Measurements from ENCODE around the gene ENO3. TPM values are rescaled to one million over a fixed set of nuclear protein-coding genes. Genes with fewer than 3 reads are reported as not detected.

Gene ENO3
- total RNA-seq, 4 donors from 2014 or later: 2.5 to 211 (median 12.9) TPM

DNA sequence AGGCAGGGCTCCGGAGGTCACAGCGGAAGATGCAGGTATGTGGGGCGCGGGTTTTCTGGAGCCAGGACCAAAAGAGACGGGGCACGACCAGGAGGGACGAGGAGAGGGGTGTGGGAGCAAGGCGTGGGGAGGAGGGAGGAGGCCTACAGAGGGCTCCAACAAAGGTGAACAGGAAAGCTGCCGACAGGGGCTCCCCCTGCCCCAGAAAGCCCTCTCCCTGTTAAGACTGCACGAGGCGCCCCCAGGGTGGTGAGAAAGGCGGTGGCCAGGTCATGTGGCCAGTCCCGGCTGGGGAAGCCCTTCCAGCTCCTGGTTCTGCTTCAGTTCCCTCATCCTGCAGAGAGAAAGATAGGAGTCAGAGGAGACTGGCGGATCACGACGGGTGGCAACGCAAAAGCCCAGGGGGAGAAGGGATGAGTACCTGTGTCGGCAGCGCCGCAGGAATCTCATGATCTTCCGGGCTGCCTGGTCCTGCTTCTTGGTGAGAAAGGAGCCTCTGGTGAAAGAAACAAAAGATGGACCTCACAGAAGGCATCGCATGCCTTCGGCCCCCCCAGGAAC is 17.6 kb downstream of the ENO3 start:
- no peak for TF ChIP-seq POLR2AphosphoS5 (IDR thresholded peaks at IDR 0.05)
- no peak for TF ChIP-seq POLR2A (IDR thresholded peaks at IDR 0.05)
- Histone ChIP-seq H3K36me3 (peaks cover 0 to 26% (median 5%) of the 10 kb centered on the region in 4 donors), H3K9me3 (no peaks in the 10 kb centered on the region), H3K4me1 (peaks cover 14 to 33% (median 26%) of the 10 kb centered on the region in 4 donors), H3K4me3 (peak overlapping the region; percentile 37 to 82 (median 62)), H3K27ac (peak overlapping the region; percentile 91 to 98 (median 96)), H3K27me3 (no peaks in the 10 kb centered on the region)
- intact Hi-C loops (cut with DNase I; ENCODE audit: low total_unique reads) (no loop called here), in situ Hi-C loops (cut with MboI; ENCODE audit: low pct_ligation_motif_present in 1 of 4, low pct_unique_long_range_greater_than_20kb in 1 of 4, low sequenced_read_pairs in 3 of 4) (no loop called here)
- no peak for DNase-seq
- 42 to 51% methylated on average over 10 to 23 of the region's 23 CpGs for WGBS, 2 donors (ENCODE audit: low coverage in 1 of 2)

DNA sequence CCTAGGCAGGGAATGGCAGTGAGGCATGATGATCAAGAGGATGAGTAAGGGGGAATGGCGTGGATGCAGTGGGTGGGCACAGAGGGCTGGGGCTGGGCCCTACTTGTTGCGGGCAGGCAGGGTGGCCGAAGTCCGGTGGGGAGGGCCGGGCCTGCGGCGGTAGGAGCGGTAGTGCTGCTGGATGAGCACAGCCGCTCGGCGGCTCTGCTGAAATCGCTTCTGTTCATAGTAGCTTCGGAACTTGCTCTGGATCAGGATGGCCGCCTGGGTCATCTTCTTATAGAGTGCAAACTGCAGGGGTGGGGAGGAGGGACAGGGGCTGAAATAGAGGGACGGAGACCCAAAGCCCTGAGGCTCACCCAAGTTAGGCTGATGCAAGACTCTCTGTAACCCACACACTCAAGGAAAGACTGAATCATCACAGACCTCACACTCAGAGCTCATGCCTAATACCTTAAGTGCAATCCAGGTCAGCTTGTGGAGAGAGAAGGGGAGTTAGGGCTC is 18.2 kb downstream of the ENO3 start:
- intact Hi-C loops (cut with DNase I; ENCODE audit: low total_unique reads): no loop called here
- Histone ChIP-seq H3K4me1 (peaks cover 14 to 33% (median 26%) of the 10 kb centered on the region in 4 donors), H3K36me3 (peaks cover 0 to 31% (median 5%) of the 10 kb centered on the region in 4 donors), H3K27ac (peak overlapping the region; percentile 91 to 98 (median 96)), H3K27me3 (no peaks in the 10 kb centered on the region), H3K9me3 (no peaks in the 10 kb centered on the region), H3K4me3 (peak overlapping the region in 3 of 4 donors; percentile 55 to 82 (median 69))
- in situ Hi-C loops (cut with MboI; ENCODE audit: low pct_ligation_motif_present in 1 of 4, low pct_unique_long_range_greater_than_20kb in 1 of 4, low sequenced_read_pairs in 3 of 4): no loop called here
- WGBS, 2 donors (ENCODE audit: low coverage in 1 of 2): 73% methylated on average over 15 of the region's 15 CpGs; no CpG with 5 or more reads in 1 of the 2 donors
- TF ChIP-seq POLR2AphosphoS5 (IDR thresholded peaks at IDR 0.05) (peak; percentile 32 to 59 (median 49)), POLR2A (IDR thresholded peaks at IDR 0.05) (no peak), EP300 (IDR thresholded peaks at IDR 0.05; ENCODE audit: low read depth) (no peak)
- TF ChIP-seq, protein P1, sequence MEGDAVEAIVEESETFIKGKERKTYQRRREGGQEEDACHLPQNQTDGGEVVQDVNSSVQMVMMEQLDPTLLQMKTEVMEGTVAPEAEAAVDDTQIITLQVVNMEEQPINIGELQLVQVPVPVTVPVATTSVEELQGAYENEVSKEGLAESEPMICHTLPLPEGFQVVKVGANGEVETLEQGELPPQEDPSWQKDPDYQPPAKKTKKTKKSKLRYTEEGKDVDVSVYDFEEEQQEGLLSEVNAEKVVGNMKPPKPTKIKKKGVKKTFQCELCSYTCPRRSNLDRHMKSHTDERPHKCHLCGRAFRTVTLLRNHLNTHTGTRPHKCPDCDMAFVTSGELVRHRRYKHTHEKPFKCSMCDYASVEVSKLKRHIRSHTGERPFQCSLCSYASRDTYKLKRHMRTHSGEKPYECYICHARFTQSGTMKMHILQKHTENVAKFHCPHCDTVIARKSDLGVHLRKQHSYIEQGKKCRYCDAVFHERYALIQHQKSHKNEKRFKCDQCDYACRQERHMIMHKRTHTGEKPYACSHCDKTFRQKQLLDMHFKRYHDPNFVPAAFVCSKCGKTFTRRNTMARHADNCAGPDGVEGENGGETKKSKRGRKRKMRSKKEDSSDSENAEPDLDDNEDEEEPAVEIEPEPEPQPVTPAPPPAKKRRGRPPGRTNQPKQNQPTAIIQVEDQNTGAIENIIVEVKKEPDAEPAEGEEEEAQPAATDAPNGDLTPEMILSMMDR (IDR thresholded peaks at IDR 0.05): no peak
- no peak for DNase-seq

DNA sequence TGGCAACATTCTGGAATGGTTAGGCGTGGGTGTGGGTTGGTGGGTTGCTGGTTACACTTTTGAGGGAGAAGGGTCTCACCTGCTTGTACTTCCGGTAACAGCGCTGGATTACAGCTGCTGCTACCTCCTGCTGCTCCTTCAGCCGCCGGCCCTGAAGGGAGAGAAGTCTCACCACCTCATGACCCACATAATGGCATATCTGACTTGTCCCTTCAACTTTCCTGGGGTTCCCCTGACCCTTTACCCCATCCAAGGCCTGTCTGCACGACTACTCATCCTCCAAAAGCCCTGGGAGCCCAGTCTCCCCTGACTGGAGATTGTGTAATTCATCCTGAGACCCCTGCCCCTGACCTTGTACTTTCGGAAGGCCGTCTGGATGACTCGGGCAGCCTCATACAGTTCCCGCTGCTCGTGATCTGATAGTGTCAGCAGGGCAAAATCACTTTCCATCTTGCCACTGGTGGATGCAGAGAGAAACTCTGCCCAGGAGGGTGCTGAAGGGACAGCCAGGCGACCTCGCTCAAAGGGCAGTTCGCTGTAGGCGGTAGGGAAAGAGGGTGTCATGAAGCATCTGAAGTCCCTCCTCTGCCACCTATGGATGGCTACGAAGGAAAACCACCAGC is 18.7 kb downstream of the ENO3 start:
- intact Hi-C loops (cut with DNase I; ENCODE audit: low total_unique reads): loop anchor here (10.0 kb wide), 1 partner anchor 95 kb away; no protein-coding TSS in a partner anchor

DNA sequence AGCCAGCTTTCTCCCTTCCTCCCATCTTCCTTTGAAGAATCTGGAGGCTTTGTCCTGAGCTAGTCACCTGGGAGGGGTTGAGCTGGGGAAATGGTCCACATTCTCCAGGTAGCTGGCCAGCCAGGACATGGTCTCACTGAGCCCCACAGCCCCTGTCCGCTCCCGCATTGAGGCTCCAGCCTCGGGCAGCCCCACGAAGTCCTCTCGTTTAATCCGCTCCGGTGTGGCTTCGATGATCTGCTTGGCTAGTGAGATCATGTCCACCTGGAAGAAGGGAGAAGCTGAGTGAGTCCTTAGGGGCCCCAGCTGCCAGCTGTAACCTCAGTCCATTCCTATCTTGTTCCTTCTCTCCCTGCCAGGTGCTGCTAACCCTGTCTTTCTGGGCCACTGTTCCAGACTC is 19.4 kb downstream of the ENO3 start:
- in situ Hi-C loops (cut with MboI; ENCODE audit: low pct_ligation_motif_present in 1 of 4, low pct_unique_long_range_greater_than_20kb in 1 of 4, low sequenced_read_pairs in 3 of 4): loop anchor here in 1 of 4 donors (10.0 kb wide), 1 partner anchor 55 kb away; no protein-coding TSS in a partner anchor
- intact Hi-C loops (cut with DNase I; ENCODE audit: low total_unique reads): loop anchor here (10.0 kb wide), 1 partner anchor 95 kb away; no protein-coding TSS in a partner anchor
- Histone ChIP-seq H3K9me3 (no peaks in the 10 kb centered on the region), H3K36me3 (peaks cover 0 to 36% (median 5%) of the 10 kb centered on the region in 4 donors), H3K4me1 (peaks cover 14 to 33% (median 26%) of the 10 kb centered on the region in 4 donors), H3K27ac (peak overlapping the region; percentile 91 to 98 (median 96)), H3K4me3 (no peak overlapping the region), H3K27me3 (no peaks in the 10 kb centered on the region)
- no peak for DNase-seq
- TF ChIP-seq POLR2A (IDR thresholded peaks at IDR 0.05) (no peak), POLR2AphosphoS5 (IDR thresholded peaks at IDR 0.05) (no peak)
- TF ChIP-seq, protein P1 (IDR thresholded peaks at IDR 0.05): no peak
- WGBS, 2 donors (ENCODE audit: low coverage in 1 of 2): 80 to 96% methylated on average over 3 to 8 of the region's 8 CpGs

More for the DNA sequence above, 18.7 kb downstream of the ENO3 start:
- no peak for DNase-seq
- Histone ChIP-seq H3K9me3 (no peaks in the 10 kb centered on the region), H3K27ac (peak overlapping the region; percentile 91 to 98 (median 96)), H3K4me1 (peaks cover 14 to 33% (median 26%) of the 10 kb centered on the region in 4 donors), H3K36me3 (peaks cover 0 to 36% (median 5%) of the 10 kb centered on the region in 4 donors), H3K4me3 (no peak overlapping the region), H3K27me3 (no peaks in the 10 kb centered on the region)
- WGBS, 2 donors (ENCODE audit: low coverage in 1 of 2): 70 to 80% methylated on average over 1 to 16 of the region's 16 CpGs
- TF ChIP-seq POLR2A (IDR thresholded peaks at IDR 0.05) (no peak), POLR2AphosphoS5 (IDR thresholded peaks at IDR 0.05) (no peak), EP300 (IDR thresholded peaks at IDR 0.05; ENCODE audit: low read depth) (no peak)
- TF ChIP-seq, protein P1 (IDR thresholded peaks at IDR 0.05): no peak
- in situ Hi-C loops (cut with MboI; ENCODE audit: low pct_ligation_motif_present in 1 of 4, low pct_unique_long_range_greater_than_20kb in 1 of 4, low sequenced_read_pairs in 3 of 4): loop anchor here in 1 of 4 donors (10.0 kb wide), 1 partner anchor 55 kb away; no protein-coding TSS in a partner anchor
